Transverse colon (tissue), 4 donors: ENCODE data around the gene NCDN.

Source experiments
- POLR2A ChIP-seq: fragments of 450-650 bp; IDR thresholded peaks from one replicate; pipeline ENCODE4 v1.6.1; 2016; ENCODE audit warnings: antibody characterized with exemption, mild to moderate bottlenecking, moderate library complexity
- POLR2AphosphoS5 ChIP-seq, 3 donors: sonication (generic); formaldehyde crosslinking; IDR thresholded peaks; one replicate each; pipeline ENCODE4 v1.6.1; 2016; ENCODE audit warnings: antibody characterized with exemption in 3 of 3
- TF ChIP-seq, protein P1 (sequence below), 5 experiments: fragments of 200-600 bp in 3 of 5; fragments of 450-650 bp in 2 of 5; sonication (generic) in 3 of 5; IDR thresholded peaks; 1 replicate in 2 of 5; 2 replicates in 3 of 5; pipeline ENCODE4 v1.5.1; 2016 to 2017; ENCODE audit warnings: antibody characterized with exemption in 5 of 5, inconsistent platforms in 3 of 5, mild to moderate bottlenecking in 2 of 5, moderate library complexity in 1 of 5

DNA sequence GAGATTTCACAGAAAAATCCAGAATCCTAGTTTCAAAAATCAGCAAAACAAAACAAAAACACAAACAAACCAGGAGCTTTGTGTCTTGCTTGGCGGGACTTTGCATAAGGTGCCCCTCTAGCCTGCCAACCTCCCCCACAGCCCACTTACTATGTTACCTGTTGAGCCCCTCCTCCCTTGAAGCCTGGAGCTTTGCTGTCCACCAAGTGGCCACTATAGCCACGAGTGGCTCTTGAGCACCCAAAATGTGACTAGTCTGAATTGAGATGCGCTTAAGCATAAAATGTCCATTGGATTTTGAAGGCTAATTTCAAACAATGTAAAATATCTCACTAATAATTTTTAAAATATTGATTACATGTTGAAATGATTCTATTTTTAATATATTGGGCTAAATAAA, 27.7 kb downstream of the NCDN start:
- TF ChIP-seq, protein P1, sequence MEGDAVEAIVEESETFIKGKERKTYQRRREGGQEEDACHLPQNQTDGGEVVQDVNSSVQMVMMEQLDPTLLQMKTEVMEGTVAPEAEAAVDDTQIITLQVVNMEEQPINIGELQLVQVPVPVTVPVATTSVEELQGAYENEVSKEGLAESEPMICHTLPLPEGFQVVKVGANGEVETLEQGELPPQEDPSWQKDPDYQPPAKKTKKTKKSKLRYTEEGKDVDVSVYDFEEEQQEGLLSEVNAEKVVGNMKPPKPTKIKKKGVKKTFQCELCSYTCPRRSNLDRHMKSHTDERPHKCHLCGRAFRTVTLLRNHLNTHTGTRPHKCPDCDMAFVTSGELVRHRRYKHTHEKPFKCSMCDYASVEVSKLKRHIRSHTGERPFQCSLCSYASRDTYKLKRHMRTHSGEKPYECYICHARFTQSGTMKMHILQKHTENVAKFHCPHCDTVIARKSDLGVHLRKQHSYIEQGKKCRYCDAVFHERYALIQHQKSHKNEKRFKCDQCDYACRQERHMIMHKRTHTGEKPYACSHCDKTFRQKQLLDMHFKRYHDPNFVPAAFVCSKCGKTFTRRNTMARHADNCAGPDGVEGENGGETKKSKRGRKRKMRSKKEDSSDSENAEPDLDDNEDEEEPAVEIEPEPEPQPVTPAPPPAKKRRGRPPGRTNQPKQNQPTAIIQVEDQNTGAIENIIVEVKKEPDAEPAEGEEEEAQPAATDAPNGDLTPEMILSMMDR (IDR thresholded peaks at IDR 0.05) = no peak
- TF ChIP-seq POLR2AphosphoS5 (IDR thresholded peaks at IDR 0.05) (no peak), POLR2A (no peak)
